ENCODE measurements around the gene PKP3.
A peak's percentile ranks its signal among the peaks of the same experiment; 100 is the strongest.

Gene PKP3

GRCh38 chr11:445765-446588 lies 52.0 kb downstream of the PKP3 start:
- FAIRE-seq: no peak
- TF ChIP-seq, protein P1, sequence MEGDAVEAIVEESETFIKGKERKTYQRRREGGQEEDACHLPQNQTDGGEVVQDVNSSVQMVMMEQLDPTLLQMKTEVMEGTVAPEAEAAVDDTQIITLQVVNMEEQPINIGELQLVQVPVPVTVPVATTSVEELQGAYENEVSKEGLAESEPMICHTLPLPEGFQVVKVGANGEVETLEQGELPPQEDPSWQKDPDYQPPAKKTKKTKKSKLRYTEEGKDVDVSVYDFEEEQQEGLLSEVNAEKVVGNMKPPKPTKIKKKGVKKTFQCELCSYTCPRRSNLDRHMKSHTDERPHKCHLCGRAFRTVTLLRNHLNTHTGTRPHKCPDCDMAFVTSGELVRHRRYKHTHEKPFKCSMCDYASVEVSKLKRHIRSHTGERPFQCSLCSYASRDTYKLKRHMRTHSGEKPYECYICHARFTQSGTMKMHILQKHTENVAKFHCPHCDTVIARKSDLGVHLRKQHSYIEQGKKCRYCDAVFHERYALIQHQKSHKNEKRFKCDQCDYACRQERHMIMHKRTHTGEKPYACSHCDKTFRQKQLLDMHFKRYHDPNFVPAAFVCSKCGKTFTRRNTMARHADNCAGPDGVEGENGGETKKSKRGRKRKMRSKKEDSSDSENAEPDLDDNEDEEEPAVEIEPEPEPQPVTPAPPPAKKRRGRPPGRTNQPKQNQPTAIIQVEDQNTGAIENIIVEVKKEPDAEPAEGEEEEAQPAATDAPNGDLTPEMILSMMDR (IDR thresholded peaks at IDR 0.05; ENCODE audit: insufficient read depth, missing control alignments): no peak
- no peak for DNase-seq (ENCODE audit: insufficient read length, low spot score)

- no peak for FAIRE-seq
- TF ChIP-seq, protein P1 (IDR thresholded peaks at IDR 0.05; ENCODE audit: insufficient read depth, missing control alignments): no peak
- no peak for DNase-seq (ENCODE audit: insufficient read length, low spot score)
Measured at GRCh38 chr11:446891-447290, 52.9 kb downstream of the PKP3 start.

- DNase-seq (ENCODE audit: insufficient read length, low spot score) (peak; percentile 71), FAIRE-seq (no peak)
- TF ChIP-seq, protein P1 (IDR thresholded peaks at IDR 0.05; ENCODE audit: insufficient read depth, missing control alignments): peak; percentile 91
Measured at GRCh38 chr11:447923-448731, 54.1 kb downstream of the PKP3 start.

- TF ChIP-seq, protein P1 (IDR thresholded peaks at IDR 0.05; ENCODE audit: insufficient read depth, missing control alignments): no peak
- FAIRE-seq: no peak
Measured at GRCh38 chr11:449889-450808, 56.1 kb downstream of the PKP3 start, which contains the start of gene PTDSS2. Gene PTDSS2, plus strand, starts transcription at chr11:450279. Its CDS starts 177 bp downstream, at chr11:450456.

GRCh38 chr11:450809-451451 lies 56.9 kb downstream of the PKP3 start:
- FAIRE-seq (no peak), DNase-seq (ENCODE audit: insufficient read length, low spot score) (no peak)
- TF ChIP-seq, protein P1 (IDR thresholded peaks at IDR 0.05; ENCODE audit: insufficient read depth, missing control alignments): peak; percentile 42

More at GRCh38 chr11:449889-450808, 56.1 kb downstream of the PKP3 start, which contains the start of gene PTDSS2:
- DNase-seq (ENCODE audit: insufficient read length, low spot score): peak; percentile 57

GRCh38 chr11:451738-452137 lies 57.7 kb downstream of the PKP3 start:
- TF ChIP-seq, protein P1 (IDR thresholded peaks at IDR 0.05; ENCODE audit: insufficient read depth, missing control alignments): no peak
- DNase-seq (ENCODE audit: insufficient read length, low spot score): no peak
- no peak for FAIRE-seq
